Nephron (organoid): ENCODE measurements around the gene NASP.

Source experiments
- H3K27ac Mint-ChIP-seq, 3 experiments: 2 replicates each; pipeline ENCODE4 v1.8.0; 2020; ENCODE audit warnings: mixed read lengths in 3 of 3, mild to moderate bottlenecking in 2 of 3, moderate library complexity in 1 of 3
- H3K27me3 Mint-ChIP-seq: 2 replicates; pipeline ENCODE4 v1.8.0; 2021; ENCODE audit warnings: low read depth, mild to moderate bottlenecking, moderate library complexity, mixed read lengths
- H3K36me3 Mint-ChIP-seq: 2 replicates; pipeline ENCODE4 v1.8.0; 2020; ENCODE audit warnings: low read depth, mixed read lengths
- H3K4me1 Mint-ChIP-seq: 2 replicates; pipeline ENCODE4 v1.8.0; 2020; ENCODE audit warnings: mixed read lengths
- H3K4me3 Mint-ChIP-seq, 3 experiments: 2 replicates each; pipeline ENCODE4 v1.8.0; 2020; ENCODE audit warnings: mild to moderate bottlenecking in 3 of 3, mixed read lengths in 3 of 3, moderate library complexity in 2 of 3
- H3K9me3 Mint-ChIP-seq: 2 replicates; pipeline ENCODE4 v1.8.0; 2020; ENCODE audit warnings: mixed read lengths
- TF ChIP-seq, protein P1 (sequence below), 3 experiments: fragments of 200-600 bp; sonication (generic); IDR thresholded peaks; one replicate each; pipeline ENCODE4 v1.5.0; 2021; ENCODE audit warnings: antibody characterized with exemption in 3 of 3; ENCODE audit not compliant: unreplicated experiment in 3 of 3

NASP gene

GRCh38 chr1:45619149-45619921 lies 35.5 kb downstream of the NASP start:
- H3K4me1 Mint-ChIP-seq, result no peaks in the 10 kb centered on the region
- peaks cover 52% of the 10 kb centered on the region for H3K36me3 Mint-ChIP-seq
- H3K9me3 Mint-ChIP-seq, result no peaks in the 10 kb centered on the region
- H3K27me3 Mint-ChIP-seq, result no peaks in the 10 kb centered on the region
- peak overlapping the region in 1 of 3 experiments; percentile 46 for H3K27ac Mint-ChIP-seq
- H3K4me3 Mint-ChIP-seq, result no peak overlapping the region
- TF ChIP-seq, protein P1, sequence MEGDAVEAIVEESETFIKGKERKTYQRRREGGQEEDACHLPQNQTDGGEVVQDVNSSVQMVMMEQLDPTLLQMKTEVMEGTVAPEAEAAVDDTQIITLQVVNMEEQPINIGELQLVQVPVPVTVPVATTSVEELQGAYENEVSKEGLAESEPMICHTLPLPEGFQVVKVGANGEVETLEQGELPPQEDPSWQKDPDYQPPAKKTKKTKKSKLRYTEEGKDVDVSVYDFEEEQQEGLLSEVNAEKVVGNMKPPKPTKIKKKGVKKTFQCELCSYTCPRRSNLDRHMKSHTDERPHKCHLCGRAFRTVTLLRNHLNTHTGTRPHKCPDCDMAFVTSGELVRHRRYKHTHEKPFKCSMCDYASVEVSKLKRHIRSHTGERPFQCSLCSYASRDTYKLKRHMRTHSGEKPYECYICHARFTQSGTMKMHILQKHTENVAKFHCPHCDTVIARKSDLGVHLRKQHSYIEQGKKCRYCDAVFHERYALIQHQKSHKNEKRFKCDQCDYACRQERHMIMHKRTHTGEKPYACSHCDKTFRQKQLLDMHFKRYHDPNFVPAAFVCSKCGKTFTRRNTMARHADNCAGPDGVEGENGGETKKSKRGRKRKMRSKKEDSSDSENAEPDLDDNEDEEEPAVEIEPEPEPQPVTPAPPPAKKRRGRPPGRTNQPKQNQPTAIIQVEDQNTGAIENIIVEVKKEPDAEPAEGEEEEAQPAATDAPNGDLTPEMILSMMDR (IDR thresholded peaks at IDR 0.05; ENCODE audit: unreplicated experiment in 3 of 3), result no peak

- Mint-ChIP-seq H3K4me1 (no peaks in the 10 kb centered on the region), H3K9me3 (no peaks in the 10 kb centered on the region), H3K36me3 (peaks cover 44% of the 10 kb centered on the region), H3K27me3 (no peaks in the 10 kb centered on the region), H3K4me3 (no peak overlapping the region), H3K27ac (no peak overlapping the region)
- TF ChIP-seq, protein P1 (IDR thresholded peaks at IDR 0.05; ENCODE audit: unreplicated experiment in 3 of 3), result no peak
Measured at GRCh38 chr1:45620588-45621500, 37.0 kb downstream of the NASP start.

- Mint-ChIP-seq H3K4me1 (no peaks in the 10 kb centered on the region), H3K9me3 (no peaks in the 10 kb centered on the region), H3K27ac (no peak overlapping the region), H3K36me3 (peaks cover 39% of the 10 kb centered on the region), H3K4me3 (no peak overlapping the region), H3K27me3 (no peaks in the 10 kb centered on the region)
- TF ChIP-seq, protein P1 (IDR thresholded peaks at IDR 0.05; ENCODE audit: unreplicated experiment in 3 of 3), result no peak
Measured at GRCh38 chr1:45621501-45621836, 37.6 kb downstream of the NASP start.

DNA sequence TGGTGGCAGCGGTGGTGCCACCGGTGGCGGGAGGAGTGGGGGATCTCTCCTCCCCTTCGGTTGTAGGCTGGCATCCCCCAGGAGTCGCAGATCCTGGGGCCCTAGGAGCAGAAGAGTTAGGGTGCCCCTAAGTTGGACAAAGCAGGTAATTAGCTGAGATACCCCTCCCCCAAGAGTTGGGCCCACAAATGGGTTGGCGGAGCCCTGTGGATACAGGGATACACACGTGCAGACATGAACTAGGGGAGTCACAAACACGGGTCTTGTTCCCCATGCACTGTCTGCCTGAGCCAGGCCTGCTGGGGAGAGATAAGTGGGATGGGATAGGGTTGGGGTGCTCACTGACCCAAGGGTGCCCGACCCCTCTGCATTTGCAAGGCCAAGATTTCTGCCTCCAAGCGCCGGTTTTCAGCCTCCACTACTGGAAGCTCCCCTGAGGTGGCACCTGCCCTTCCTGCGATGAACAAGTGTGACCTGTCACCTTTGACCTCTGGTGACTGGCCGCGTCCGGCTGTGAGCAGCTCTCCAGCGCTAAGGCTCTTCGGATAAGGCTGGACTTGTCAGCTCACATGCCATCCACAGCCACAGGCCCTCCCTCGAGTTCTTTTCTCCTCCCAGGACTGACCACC lies 38.2 kb downstream of the NASP start:
- Mint-ChIP-seq H3K4me3 (no peak overlapping the region), H3K27me3 (no peaks in the 10 kb centered on the region), H3K27ac (no peak overlapping the region), H3K36me3 (peaks cover 39% of the 10 kb centered on the region), H3K9me3 (no peaks in the 10 kb centered on the region), H3K4me1 (no peaks in the 10 kb centered on the region)
- TF ChIP-seq, protein P1 (IDR thresholded peaks at IDR 0.05; ENCODE audit: unreplicated experiment in 3 of 3), result no peak

DNA sequence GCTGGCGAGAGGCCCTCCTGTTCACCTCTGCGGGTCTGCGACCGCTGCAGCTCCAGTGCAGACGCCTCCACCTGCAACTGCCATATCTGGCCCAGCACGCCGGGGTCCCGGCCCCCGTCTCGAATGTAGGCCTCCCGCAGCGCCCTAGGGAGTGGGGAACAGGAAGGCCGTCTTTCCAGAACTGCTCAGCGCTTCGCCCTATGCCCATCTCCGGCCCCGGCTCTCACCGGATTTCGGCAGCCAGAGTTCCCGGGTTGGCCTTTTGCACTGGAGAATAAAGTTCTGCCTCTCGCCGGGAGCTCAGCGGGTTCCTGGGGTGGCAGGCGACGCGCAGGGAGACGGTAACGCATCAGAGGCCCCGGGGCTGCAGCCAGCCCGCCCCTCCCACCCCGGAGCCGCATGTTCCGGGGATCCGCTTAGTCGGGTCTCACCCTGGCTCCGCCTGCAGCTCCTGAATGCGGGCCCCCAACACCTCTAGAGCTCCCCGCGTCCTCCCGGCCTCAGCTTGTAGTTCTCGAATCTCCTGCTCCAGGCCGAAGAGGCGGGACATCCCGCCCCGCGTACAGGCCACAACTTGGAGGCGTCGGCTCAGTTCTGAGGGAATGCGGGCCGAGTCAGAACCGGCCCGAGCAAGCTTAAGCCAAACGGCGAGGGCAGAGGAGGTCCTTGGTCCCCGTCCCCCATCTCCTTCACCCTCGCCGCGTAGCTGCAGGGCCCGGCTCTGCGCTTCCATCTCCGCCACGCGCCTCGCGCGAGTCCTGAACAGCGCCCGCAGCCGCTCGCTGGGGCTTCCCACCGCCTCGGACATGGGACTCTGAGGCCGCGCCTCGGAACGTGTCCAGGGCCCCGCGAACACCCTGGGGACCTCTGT lies 38.9 kb downstream of the NASP start:
- Mint-ChIP-seq H3K4me3 (no peak overlapping the region), H3K27me3 (no peaks in the 10 kb centered on the region), H3K4me1 (no peaks in the 10 kb centered on the region), H3K9me3 (no peaks in the 10 kb centered on the region), H3K36me3 (peaks cover 40% of the 10 kb centered on the region), H3K27ac (no peak overlapping the region)
- TF ChIP-seq, protein P1 (IDR thresholded peaks at IDR 0.05; ENCODE audit: unreplicated experiment in 3 of 3), result no peak
